M059J (cell line): ENCODE measurements around the gene GPX4. TPM values are rescaled to one million over a fixed set of nuclear protein-coding genes. Genes with fewer than 3 reads are reported as not detected.

Source experiments
- DNase-seq: peaks from one replicate; pipeline ENCODE4 v3.0.0-alpha.2; 2012; ENCODE audit warnings: low read depth
- total RNA-seq: library from RNA; depleted of rRNA; stranded (reverse); fragments of >200 nt; shearing (Covaris generic); gene quantifications from 2 replicates; pipeline ENCODE4 v1.2.3, GENCODE V29; 2014

The GPX4 gene
- total RNA-seq, 1 experiment from 2014 or later: 697 TPM

DNA sequence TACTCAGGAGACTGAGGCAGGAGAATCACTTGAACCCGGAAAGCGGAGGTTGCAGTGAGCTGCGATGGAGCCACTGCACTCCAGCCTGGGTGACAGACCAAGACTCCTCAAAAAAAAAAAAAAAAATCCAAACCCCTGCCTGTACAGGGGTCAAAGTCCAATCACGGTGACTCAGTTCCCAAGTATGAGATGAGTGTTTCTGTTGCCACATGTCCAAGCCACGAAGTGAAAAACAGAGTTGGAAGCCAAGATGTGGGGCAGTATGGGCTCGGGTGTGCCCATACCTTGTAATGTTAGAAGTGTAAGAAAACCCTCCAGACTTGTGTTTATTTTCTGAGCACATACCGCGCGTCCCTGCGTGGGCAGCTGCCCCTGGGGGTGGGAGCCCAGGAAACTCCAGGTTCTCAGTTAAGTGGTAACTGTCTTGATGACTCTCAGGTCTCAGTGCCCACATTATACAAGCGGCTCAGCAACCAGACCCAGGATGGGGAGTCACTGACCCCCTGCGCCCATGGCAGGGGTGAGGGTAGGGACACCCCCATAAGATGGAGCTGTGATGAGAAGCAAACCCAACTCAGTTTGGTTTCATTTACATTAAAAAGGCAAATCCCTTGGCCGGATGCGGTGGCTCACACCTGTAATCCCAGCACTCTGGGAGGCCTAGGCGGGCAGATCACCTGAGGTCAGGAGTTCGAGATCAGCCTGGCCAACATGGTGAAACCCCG, 1.2 kb upstream of the GPX4 start:
- DNase-seq: peak; percentile 100

DNA sequence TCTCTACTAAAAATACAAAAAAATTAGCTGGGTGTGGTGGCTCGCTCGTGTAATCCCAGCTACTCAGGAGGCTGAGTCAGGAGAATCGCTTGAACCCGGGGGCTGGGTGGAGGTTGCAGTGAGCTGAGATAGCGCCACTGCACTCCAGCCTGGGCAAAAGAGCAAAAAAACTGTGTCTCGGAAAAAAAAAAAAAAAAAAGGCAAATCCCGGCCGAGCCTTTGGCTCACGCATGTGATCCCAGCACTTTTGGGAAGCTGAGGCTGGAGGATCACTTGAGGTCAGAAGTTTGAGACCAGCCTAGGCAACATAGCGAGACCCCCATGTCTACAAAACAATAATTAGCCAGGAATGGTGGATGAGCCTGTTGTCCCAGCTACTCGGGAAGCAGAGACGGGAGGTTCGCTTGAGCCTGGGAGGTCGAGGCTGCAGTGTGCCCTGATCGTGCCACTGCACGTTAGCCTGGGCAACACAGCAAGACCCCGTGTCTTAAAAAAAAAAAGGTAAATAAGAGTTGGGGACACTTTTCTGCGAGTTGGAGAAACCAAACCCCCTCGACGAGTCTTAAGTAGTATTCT, 574 bp upstream of the GPX4 start:
- DNase-seq: peak; percentile 53

DNA sequence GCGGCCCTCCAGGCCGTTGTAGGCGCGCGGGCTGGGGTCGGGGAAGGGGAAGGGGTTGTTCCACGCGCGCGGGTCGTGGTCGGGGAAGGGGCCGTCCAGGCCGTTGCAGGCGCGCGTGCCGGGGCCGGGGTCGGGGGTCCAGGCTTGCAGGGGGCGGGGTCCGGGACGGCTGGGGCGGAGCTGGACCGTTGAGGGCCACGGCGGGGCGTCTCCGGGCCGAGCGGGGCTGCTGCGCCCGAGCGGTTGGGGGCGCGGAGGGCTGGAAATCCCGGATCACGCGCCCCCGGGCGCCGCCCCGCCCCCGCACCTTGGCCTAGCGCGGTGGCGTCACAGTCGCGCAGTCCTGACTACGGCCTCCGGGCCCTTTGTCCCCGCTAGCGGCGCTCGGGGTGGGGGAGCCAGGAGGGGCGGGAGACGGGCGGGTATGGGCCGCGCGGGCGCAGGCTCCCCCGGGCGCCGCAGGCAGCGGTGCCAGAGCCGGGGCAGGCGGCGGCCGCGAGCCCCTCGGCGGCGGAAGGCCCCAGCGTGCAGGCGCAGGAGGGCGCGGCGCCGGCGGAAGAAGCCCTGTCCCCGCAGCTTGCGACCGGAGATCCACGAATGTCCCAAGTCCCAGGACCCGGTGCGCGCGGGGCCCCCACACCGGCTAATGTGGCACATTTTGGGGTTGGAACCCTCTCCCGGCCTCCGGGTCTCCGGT, 665 bp downstream of the GPX4 start:
- peak; percentile 68 for DNase-seq

DNA sequence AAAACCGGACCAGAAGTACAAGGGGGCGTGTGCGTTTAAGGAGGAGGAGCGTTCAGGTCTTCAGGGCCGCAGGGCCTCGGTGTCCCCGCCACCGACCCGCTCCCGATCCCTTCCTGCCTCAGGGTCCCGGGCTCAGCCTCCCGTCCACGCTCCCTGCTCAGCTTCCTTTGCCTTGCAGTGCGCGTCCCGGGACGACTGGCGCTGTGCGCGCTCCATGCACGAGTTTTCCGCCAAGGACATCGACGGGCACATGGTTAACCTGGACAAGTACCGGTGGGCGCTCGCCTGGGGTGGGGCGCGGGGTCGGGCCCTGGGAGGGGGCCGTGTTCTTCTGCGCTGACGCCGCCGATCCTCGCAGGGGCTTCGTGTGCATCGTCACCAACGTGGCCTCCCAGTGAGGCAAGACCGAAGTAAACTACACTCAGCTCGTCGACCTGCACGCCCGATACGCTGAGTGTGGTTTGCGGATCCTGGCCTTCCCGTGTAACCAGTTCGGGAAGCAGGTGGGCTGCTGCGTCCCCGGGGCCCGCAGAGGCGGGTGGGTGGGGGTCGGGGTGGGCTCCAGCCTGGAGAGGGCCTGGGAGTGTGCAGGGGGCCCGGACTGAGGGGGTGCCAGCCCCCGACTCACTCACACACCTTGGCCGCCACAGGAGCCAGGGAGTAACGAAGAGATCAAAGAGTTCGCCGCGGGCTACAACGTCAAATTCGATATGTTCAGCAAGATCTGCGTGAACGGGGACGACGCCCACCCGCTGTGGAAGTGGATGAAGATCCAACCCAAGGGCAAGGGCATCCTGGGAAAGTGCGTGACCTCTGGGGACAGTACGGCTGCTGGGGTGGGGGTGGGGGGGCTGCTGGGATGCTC, 1.4 kb downstream of the GPX4 start:
- no peak for DNase-seq

DNA sequence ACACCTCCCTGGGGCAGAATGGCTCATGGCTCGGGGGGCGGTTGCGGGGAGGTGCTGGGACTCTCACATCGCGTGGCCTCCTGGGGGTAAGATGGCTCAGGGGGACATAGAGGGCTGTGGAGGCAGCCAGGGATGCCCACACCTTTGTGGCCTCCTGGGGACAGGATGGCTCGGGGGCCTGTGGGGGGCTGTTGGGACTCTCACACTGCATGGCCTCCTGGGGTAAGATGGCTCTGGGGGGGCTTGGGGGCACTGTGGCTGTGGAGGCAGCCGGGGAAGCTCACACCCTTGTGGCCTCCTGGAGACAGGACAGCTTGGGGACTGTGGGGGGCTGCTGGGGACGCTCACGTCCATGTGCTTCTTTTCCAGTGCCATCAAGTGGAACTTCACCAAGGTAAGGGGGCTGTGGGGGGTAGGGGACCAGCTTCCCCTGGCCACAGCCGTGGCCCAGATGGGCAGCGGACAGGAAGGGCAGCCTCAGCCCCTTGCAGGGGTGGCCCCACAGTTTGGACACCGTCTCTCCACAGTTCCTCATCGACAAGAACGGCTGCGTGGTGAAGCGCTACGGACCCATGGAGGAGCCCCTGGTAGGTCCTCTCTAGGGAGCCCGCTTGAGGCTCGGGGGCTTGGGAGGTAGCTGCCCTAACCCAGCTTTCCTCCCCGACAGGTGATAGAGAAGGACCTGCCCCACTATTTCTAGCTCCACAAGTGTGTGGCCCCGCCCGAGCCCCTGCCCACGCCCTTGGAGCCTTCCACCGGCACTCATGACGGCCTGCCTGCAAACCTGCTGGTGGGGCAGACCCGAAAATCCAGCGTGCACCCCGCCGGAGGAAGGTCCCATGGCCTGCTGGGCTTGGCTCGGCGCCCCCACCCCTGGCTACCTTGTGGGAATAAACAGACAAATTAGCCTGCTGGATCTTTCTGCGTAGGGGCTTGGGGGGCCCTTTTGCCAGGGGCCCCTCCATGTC, 2.4 kb downstream of the GPX4 start:
- DNase-seq: no peak

DNA sequence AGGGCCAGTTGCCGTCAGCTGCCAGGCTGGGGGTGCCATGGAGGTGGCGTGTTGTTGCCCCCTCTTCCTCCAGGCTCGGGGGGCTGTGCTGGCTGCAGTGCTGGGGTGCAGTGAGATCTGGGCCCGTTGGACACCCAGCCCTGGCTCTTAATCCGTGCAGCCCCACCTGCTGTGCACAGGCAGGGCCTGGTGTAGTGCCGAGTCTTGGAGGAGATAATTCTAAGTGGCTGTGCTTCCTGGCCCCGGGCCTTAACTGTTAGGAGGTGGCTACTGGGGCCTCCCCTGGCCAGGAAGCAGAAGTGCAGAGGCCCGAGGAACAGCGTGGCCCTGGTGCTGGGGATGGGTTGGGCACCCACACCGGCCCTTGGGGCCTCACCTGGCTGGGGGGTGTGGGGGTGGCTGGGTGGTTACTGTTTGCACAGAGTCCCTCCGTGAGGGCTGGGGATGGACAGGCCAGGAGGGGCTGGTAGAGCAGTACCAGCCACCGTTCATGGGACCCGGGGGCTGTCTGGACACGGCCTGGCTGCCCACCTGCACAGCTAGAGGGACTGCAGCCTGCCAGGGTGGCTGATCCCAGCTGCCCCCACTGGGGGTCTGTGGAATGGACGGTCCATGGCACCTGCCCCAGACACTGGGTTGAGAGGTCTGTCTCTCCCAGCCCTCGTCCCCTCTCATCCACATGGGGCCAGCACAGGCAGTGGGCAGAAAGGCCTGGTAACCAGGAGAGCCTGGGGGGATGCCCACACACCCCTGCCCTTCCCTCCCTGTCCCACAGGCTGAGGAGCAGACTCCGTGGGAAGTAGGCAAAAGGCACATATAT, 3.3 kb downstream of the GPX4 start:
- DNase-seq: peak; percentile 74

DNA sequence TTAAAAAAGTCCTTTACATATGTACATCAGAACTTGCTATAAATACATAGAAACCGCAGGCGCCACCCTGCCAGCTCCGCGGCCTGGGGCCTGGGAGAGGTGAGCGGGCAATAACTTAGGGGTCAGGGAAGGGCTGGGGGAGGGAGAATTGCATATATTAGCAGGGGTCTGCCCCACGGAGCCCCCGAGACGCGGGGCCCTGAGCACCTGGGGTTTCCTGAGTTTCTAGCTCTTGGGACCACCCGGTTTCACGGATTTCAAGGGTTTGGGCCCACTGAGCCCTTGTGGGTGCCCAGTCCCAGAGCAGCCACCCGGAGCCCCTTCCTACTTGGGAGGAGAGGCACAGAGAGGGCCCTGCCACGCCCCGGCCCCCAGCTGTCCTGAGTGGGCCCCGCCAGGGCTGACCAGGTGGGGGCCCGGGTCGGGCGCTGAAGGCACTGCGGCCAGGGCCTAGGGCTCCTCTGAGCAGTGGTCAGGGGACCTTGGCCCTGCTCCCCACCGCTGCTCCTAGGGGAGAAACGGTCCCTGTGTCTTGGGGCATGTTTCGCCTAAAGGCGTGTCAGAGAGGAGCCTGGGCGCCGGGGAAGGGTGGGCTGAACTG, 4.0 kb downstream of the GPX4 start:
- DNase-seq: no peak

DNA sequence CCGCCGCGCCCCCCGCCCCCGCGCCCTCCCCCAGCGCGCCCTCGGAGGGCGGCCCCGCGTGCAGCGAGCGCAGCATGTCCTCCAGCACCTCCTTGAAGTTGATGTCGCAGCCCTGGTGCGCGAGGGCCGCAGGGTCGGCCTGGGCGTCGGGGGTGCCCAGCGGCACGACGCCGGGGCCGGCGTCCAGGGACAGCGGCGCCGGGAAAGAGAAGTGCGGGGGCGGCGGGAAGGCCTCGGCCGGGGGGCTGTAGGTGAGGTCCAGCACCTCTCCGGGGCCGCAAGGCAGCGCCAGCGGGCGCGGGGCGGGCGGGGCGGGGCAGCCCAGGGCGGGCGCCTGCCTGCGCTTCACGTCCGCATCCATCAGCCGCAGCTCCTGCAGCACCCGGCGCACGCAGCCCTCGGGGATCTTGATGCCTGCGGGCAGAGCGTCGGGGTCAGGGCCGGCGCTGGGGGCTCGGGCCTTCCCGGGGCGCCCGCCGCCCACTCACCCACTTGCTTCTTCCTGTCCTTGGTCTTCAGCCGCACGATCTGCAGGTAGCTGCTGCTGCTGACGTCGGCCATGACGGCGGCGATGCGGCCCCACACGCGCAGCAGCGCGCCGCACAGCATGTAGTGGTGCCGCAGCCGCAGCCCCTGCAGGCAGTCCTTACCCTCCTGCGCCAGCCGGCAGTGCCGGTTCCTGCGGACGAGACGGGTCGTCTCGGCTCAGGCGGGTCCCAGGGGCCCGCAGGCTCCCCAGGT, 4.7 kb downstream of the GPX4 start:
- DNase-seq: no peak

DNA sequence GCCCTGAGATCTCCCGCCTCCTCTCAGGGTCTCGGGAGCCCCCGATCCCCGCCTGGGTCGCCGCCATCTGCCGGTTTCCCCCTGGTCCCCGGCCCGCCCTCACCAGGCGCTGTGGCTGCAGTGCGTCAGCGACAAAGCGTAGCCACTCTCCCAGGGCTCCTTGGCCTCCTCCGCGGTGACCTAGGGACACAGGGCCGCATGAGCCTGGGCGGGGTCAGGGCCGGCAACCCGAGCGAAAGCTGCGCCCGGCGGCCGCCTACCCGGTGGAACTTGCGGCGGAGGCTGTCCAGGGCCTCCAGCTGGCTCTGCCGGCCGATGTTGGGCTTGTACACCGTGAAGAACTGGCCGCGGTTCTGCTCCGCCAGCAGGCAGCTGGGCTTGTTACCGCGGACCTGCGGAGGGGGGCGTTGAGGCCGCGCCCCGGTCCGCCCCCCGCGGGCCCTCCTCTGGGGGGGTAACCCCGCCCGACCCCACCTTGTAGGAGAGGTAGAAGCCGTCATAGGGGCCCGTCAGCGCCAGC, 5.3 kb downstream of the GPX4 start:
- no peak for DNase-seq

DNA sequence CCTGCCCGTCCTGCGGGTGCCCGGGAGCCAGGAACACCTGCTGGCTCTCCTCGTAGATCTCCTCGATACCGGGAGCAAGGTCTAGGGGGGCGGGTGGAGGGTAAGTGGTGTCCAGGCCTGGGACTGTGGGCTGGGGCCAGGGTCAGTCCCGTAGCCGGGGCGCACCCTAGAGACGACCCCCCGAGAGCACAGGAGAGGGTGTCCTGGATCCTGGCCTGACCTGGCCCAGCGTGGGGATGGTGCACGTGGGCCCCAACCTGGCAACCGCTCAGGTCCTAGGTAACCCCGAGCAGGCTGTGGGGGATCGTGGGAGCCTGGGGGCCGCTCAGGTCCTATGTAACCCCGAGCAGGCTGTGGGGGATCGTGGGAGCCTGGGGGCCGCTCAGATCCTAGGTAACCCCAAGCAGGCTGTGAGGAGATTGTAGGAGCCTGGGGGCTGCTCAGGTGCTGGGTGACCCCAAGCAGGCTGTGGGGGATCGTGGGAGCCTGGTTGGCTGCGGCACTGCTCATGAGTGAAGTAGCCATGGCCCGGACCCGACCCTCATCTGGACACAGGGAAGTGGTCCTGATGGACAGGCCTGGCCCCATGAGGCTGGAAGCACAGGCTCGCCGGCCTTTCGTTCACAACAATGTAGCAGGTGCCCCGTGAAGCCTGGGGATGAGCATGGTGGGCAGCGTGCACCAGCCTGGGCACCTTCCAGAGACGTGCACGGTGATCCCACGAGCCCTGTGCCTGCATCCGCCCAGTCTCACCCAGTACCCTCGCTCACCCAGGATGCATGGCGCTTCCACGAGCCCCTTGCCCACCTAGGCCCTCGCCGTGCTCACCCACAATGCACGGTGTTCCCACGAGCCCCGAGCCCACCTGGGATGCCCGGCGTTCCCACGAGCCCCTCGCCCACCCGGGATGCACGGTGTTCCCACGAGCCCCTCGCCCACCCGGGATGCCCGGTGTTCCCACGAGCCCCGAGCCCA, 6.2 kb downstream of the GPX4 start:
- DNase-seq: no peak

DNA sequence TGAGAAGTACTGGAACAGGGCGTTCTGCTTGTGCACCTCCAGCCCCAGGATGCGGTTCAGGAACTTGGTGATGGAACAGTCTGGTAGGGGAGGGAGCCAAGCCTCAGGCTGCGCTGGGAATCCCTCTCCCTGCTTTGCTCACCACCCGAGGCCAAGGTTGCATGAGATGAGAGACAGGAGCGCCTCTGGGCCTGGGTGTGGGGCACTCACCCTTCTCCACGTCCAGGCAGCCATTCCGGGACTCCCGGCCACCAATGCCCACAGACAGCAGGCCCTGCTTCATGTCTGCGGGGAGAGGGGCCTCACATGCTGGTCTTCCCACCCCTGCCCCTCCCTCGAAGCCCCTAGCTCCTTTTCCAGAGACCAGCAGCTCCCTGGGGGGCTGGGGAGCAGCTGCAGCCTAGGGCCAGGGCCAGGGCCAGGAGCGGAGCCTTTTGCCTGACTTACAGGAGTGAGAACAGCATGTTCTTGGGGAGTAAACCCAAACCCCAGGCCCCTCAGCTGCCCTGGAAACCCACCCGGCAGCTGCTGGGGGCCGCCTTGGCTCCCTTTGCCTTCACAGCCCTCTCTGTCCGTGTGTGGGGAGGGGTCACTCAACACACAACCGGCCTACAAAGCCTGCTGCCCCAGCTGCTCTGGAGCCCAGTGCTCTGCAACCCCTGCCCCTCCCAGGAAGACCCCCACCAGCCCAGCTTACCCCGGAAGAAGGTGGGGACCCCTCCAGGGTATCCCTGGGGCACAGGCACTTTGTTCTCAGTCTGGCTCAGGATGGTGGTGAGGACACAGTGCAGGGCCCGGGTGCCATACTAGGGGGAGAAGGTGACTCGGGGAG, 7.2 kb downstream of the GPX4 start:
- DNase-seq: peak; percentile 62

DNA sequence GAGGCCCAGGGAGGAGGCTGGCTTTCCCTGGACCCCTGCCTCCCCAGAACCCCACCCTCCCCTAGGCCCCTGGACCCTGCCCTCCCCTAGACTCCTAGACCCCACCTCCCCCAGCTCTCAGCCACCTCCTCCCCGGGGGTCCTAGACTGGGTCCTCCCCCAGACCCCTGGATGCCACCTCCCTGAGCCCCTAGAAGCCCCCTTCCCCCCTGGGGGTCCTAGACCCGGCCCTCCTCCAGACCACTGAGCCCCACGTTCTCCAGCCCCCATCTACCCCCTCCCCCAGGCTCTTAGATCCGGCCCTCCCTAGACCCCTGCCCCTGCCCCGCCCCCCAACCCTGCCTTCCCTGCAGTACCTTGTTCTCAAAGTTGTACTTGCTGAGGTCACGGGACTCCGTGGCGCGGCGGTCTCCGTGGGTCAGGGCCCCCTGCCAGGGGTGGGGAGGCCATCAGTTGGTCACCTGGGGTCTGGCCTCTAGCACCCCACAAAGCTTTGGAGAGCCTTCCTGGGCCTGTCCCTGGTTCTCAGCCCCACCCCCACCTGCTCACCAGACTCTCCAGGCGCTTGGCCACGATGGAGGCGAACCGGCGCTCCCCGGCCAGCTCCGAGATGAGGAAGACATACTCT, 8.0 kb downstream of the GPX4 start:
- DNase-seq: no peak

DNA sequence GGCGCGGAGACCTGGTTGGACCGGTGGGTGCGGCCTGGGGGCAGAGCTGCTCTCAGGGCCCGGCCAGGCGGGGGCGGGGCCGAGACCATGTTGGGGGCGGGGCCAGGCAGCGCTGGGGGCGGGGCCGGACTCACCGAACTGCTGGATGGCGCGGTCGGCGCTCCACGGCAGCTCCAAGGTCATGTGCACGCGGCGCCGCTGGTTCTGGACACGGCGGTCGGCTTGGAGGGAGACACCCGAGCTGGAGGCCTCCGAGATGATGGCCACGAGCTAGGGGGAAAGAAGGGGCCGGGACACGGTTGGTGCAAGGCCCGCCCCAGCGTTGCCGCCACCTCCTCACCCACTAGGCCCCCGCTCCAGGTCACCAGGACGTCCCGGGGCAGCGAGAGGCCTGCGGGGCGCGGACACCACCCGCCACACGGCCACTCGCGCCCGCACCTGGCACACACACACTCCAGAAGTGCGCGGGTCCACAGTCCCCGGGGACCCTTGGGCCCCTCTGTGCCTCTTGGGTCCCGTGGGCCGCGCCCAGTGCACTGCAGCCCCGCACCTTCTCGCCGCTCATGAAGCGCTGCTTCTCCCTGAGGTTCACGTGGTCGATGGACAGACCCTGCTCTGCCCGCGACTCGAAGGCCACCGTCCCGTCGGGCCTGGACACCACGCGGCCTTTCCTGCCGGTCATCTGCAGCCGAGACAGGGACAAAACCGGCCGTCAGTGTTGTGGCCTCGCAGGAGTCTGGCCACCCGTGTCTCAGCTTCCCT, 8.7 kb downstream of the GPX4 start:
- DNase-seq: no peak

DNA sequence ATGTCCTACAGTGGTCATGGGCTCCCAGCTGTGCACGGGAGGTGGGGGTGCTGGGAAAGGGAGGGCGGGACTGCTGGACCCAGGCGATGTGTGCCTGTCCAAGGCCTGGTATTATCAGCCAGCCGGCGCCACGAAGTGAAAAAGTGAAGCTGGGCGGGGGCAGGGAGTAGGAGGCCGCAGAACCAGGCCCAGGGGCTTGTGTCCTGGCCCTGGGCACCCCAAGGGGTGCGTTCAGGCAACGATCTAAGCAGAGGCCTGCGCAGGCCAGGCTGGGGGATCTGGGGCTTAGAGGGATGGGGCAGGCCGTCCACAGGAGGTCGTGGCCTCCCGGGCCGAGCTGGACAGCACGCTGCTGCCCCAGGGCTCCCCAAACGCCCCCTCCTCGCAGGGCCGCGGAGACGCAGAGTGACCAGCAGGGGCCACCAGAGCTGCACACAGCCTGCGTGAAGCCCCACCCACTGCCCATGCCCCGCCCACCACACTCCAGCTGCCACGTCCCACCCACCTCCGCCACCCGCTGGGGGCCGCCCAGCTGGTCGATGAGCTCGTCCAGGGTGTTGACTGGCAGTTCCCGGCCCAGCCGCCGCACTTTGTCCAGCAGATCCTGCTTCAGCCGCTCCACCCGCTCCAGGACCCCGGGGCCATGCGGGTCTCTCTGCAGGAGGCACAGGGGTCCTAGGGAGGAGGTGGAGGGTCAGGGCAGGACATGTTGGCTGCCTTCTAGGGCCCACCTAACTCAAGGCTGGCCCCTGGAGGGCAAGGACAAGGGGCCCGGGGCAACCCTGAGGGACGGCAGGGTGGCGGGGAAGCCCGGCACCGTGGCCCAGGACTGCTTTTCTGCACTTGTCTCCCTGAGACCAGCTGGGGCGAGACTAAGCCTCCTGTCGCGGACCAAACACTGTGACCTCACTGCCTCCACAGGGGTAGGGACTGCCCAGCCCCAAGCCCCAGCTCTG, 9.5 kb downstream of the GPX4 start:
- DNase-seq: peak; percentile 49
